Breast epithelium (tissue), 4 donors: ENCODE measurements around the gene SYT2. TPM values are rescaled to one million over a fixed set of nuclear protein-coding genes. Genes with fewer than 3 reads are reported as not detected.

Experiments
- DNase-seq, 2 donors: peaks; one replicate each; pipeline ENCODE4 v3.0.0-alpha.2; 2019; ENCODE audit warnings: low spot score in 2 of 2
- H3K27ac ChIP-seq, 2 donors: fragments of 200-600 bp; sonication (generic) in 1 of 2; one replicate each; pipeline ENCODE4 v1.5.1; 2016 to 2019; ENCODE audit warnings: mild to moderate bottlenecking in 1 of 2
- H3K27me3 ChIP-seq, 2 donors: fragments of 200-600 bp; sonication (generic) in 1 of 2; one replicate each; pipeline versions ENCODE4 v1.5.1 to v1.6.0; 2017 to 2019; ENCODE audit warnings: control low read depth in 1 of 2, mild to moderate bottlenecking in 1 of 2
- H3K36me3 ChIP-seq: fragments of 200-600 bp; one replicate; pipeline ENCODE4 v1.5.1; 2019
- H3K4me1 ChIP-seq, 2 donors: fragments of 200-600 bp; sonication (generic); one replicate each; pipeline ENCODE4 v1.5.1; 2016 to 2019; ENCODE audit warnings: control low read depth in 1 of 2
- H3K4me3 ChIP-seq, 3 donors: fragments of 200-600 bp; sonication (generic); 1 replicate in 2 of 3; 2 replicates in 1 of 3; pipeline ENCODE4 v1.5.1; 2016 to 2019; ENCODE audit warnings: mild to moderate bottlenecking in 3 of 3, moderate library complexity in 2 of 3
- H3K9me3 ChIP-seq, 2 donors: fragments of 200-600 bp; sonication (generic) in 1 of 2; one replicate each; pipeline ENCODE4 v1.5.1; 2016 to 2019; ENCODE audit warnings: control low read depth in 1 of 2
- CTCF ChIP-seq, 3 donors: fragments of 450-650 bp; IDR thresholded peaks; one replicate each; pipeline ENCODE4 v1.5.1; 2016 to 2017; ENCODE audit warnings: antibody characterized with exemption in 3 of 3, mild to moderate bottlenecking in 3 of 3, moderate library complexity in 3 of 3
- POLR2A ChIP-seq: fragments of 450-650 bp; IDR thresholded peaks from one replicate; pipeline ENCODE4 v1.6.1; 2016; ENCODE audit warnings: antibody characterized with exemption, mild to moderate bottlenecking, moderate library complexity
- POLR2AphosphoS5 ChIP-seq, 3 donors: sonication (generic); formaldehyde crosslinking; IDR thresholded peaks; one replicate each; pipeline ENCODE4 v1.6.1; 2017; ENCODE audit warnings: antibody characterized with exemption in 3 of 3
- intact Hi-C: fragments of 100-400 bp; cut with DNase I; formaldehyde crosslinking; loops from one replicate; pipeline ENCODE4 v1.15.1; 2023; ENCODE audit warnings: low total_unique reads
- total RNA-seq, 3 donors: library from RNA; depleted of rRNA; stranded (reverse); fragments of >200 nt; gene quantifications; one replicate each; pipeline ENCODE4 v1.1.0, GENCODE V29; 2016

Gene SYT2
- total RNA-seq, 3 donors from 2014 or later: under 0.01 to 0.15 (median under 0.01) TPM

- no peaks in the 10 kb centered on the region for H3K27me3 ChIP-seq
- H3K27ac ChIP-seq: peak overlapping the region; percentile 95
- TF ChIP-seq POLR2AphosphoS5 (IDR thresholded peaks at IDR 0.05) (no peak), CTCF (IDR thresholded peaks at IDR 0.05) (no peak), POLR2A (no peak)
- intact Hi-C loops: no loop called here
- DNase-seq: no peak
- H3K36me3 ChIP-seq: no peaks in the 10 kb centered on the region
- peaks cover 11% of the 10 kb centered on the region in 2 donors for H3K4me1 ChIP-seq
- H3K4me3 ChIP-seq: no peak overlapping the region
- no peaks in the 10 kb centered on the region for H3K9me3 ChIP-seq
Observed at GRCh38 chr1:202590126-202590525, 120.1 kb downstream of the SYT2 start.

GRCh38 chr1:202589190-202589930 lies 120.9 kb downstream of the SYT2 start:
- H3K27me3 ChIP-seq: no peaks in the 10 kb centered on the region
- peak overlapping the region; percentile 95 for H3K27ac ChIP-seq
- H3K4me1 ChIP-seq: peaks cover 11% of the 10 kb centered on the region in 2 donors
- TF ChIP-seq POLR2AphosphoS5 (IDR thresholded peaks at IDR 0.05) (peak; percentile 83 to 96 (median 95)), CTCF (IDR thresholded peaks at IDR 0.05) (peak in 2 of 3 donors; percentile 33 to 45), POLR2A (no peak)
- no peaks in the 10 kb centered on the region for H3K9me3 ChIP-seq
- DNase-seq: peak; percentile 82 to 96
- intact Hi-C loops: loop anchor here (10.0 kb wide), 1 partner anchor 1915 kb away; no protein-coding TSS in a partner anchor
- H3K4me3 ChIP-seq: peak overlapping the region in 1 of 3 donors; percentile 23
- H3K36me3 ChIP-seq: no peaks in the 10 kb centered on the region

- no peaks in the 10 kb centered on the region for H3K9me3 ChIP-seq
- intact Hi-C loops: loop anchor here (10.0 kb wide), 1 partner anchor 1916 kb away; no protein-coding TSS in a partner anchor
- peak overlapping the region; percentile 95 for H3K27ac ChIP-seq
- no peak overlapping the region for H3K4me3 ChIP-seq
- peaks cover 11% of the 10 kb centered on the region in 2 donors for H3K4me1 ChIP-seq
- H3K36me3 ChIP-seq: no peaks in the 10 kb centered on the region
- no peaks in the 10 kb centered on the region for H3K27me3 ChIP-seq
- TF ChIP-seq POLR2AphosphoS5 (IDR thresholded peaks at IDR 0.05) (no peak), CTCF (IDR thresholded peaks at IDR 0.05) (no peak), POLR2A (no peak)
- no peak for DNase-seq
Observed at GRCh38 chr1:202588503-202589189, 121.6 kb downstream of the SYT2 start.

GRCh38 chr1:202587859-202588485 lies 122.3 kb downstream of the SYT2 start:
- no peaks in the 10 kb centered on the region for H3K27me3 ChIP-seq
- DNase-seq: no peak
- H3K4me1 ChIP-seq: peaks cover 11% of the 10 kb centered on the region in 2 donors
- intact Hi-C loops: loop anchor here (10.0 kb wide), 1 partner anchor 1917 kb away; no protein-coding TSS in a partner anchor
- TF ChIP-seq CTCF (IDR thresholded peaks at IDR 0.05): no peak
- no peak for TF ChIP-seq POLR2AphosphoS5 (IDR thresholded peaks at IDR 0.05)
- TF ChIP-seq POLR2A: no peak
- no peaks in the 10 kb centered on the region for H3K36me3 ChIP-seq
- H3K4me3 ChIP-seq: no peak overlapping the region
- no peaks in the 10 kb centered on the region for H3K9me3 ChIP-seq
- peak overlapping the region; percentile 95 for H3K27ac ChIP-seq
